Fibroblast of villous mesenchyme (primary cell): ENCODE results near the gene GPRC5B. TPM values are rescaled to one million over a fixed set of nuclear protein-coding genes. Genes with fewer than 3 reads are reported as not detected.

Experiments
- DNase-seq: peaks from one replicate; pipeline ENCODE4 v3.0.0-alpha.2; 2010; ENCODE audit warnings: low read depth
- H3K4me3 ChIP-seq: 2 replicates; pipeline ENCODE4 v1.5.1; 2011; ENCODE audit warnings: low read depth, mild to moderate bottlenecking, low read length
- total RNA-seq: library from RNA; depleted of rRNA; stranded (reverse); fragments of >200 nt; gene quantifications from 2 replicates; pipeline ENCODE4 v1.2.3, GENCODE V29; 2012
- TF ChIP-seq, protein P1 (sequence below): IDR thresholded peaks from 2 replicates; pipeline ENCODE4 v1.5.1; 2012; ENCODE audit warnings: low read depth, mild to moderate bottlenecking, low read length; ENCODE audit not compliant: insufficient read depth

Gene GPRC5B
- total RNA-seq, 1 donor = 21.6 TPM

DNA sequence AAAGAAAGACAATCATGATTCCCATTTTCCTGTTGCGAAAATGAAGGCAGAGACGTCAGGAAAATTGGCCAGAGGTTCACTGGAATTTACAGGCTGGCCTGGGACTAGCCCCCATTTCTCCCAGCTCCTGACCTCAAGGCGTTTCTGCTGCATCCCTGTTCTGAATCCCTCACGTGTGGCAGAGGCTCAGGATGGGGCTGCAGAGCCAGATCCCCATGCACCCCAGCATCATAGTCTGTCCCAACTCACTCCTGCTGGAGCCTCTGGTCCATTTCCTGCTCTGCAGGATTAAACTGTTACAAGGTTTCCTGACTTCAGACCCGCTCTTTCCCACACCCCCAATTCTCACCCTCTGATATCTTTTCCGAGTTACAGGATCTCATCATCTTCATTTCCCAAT, 2.9 kb downstream of the GPRC5B start:
- no peak for DNase-seq
- no peak overlapping the region for H3K4me3 ChIP-seq

DNA sequence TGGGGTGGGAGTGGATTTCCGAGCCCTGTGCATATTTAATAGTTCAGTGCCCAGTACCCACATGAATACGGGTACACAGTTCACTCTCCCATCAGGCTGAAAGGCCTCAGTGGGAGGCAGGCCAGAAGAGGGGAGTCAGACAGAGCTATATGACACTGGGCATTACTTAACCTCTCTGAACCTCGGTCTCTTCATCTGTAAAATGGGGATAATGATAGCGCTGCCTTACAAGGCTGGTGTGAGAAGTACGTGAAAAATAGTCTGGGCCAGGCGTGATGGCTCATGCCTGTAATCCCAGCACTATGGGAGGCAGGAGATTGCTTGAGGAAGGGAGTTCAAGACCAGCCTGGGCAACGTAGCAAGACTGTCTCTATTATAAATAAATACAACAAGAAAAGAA, 3.6 kb downstream of the GPRC5B start:
- TF ChIP-seq, protein P1, sequence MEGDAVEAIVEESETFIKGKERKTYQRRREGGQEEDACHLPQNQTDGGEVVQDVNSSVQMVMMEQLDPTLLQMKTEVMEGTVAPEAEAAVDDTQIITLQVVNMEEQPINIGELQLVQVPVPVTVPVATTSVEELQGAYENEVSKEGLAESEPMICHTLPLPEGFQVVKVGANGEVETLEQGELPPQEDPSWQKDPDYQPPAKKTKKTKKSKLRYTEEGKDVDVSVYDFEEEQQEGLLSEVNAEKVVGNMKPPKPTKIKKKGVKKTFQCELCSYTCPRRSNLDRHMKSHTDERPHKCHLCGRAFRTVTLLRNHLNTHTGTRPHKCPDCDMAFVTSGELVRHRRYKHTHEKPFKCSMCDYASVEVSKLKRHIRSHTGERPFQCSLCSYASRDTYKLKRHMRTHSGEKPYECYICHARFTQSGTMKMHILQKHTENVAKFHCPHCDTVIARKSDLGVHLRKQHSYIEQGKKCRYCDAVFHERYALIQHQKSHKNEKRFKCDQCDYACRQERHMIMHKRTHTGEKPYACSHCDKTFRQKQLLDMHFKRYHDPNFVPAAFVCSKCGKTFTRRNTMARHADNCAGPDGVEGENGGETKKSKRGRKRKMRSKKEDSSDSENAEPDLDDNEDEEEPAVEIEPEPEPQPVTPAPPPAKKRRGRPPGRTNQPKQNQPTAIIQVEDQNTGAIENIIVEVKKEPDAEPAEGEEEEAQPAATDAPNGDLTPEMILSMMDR = no peak
- no peak for DNase-seq
- no peak overlapping the region for H3K4me3 ChIP-seq

More for the DNA sequence above, 2.9 kb downstream of the GPRC5B start:
- TF ChIP-seq, protein P1 = no peak

DNA sequence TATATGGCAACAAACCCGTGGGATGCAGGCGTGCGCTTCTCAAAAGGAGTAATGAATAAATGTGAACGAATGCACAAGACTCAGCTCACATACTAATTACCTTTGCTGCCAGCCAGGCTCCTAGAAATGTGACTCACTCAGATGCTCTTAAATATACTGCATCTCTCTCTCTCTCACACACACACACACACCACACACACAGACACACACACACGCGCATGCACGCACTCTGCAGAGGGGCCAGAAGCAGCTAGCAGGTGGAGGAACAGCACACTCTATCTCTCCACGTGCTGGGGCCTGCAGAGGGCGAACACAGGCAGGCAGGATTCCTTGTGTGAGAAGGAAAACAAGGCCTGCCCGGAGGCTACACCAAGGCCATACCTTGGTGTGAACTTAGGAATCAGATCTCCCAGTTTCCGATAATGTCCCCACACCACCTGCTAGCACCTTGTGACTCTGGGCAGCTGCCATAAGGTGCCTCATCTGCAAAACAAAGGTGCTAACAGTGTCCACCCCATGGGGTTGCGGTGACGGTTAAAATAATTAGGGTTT, 5.3 kb downstream of the GPRC5B start:
- DNase-seq = no peak
- no peak overlapping the region for H3K4me3 ChIP-seq
- TF ChIP-seq, protein P1 = no peak

DNA sequence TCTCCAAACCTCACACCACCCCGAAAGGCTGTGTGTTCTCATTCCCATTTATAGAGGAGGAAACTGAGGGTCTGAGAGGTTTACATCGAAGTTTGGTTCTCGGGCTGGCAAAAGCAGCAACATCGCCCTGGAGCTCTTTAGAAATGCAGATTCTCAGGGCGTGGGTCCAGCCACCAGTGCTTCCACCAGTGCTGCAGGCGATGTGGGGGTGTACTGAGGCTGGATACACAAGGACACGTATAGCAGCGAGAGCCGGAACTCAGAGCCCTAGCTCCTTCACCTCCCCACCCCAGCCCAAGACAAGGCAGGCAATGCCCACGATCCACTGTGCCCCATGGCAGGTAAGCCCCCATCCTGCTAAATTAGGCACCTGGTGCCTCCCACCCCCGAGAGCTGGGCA, 5.9 kb downstream of the GPRC5B start:
- DNase-seq = no peak
- TF ChIP-seq, protein P1 = no peak
- H3K4me3 ChIP-seq = no peak overlapping the region

DNA sequence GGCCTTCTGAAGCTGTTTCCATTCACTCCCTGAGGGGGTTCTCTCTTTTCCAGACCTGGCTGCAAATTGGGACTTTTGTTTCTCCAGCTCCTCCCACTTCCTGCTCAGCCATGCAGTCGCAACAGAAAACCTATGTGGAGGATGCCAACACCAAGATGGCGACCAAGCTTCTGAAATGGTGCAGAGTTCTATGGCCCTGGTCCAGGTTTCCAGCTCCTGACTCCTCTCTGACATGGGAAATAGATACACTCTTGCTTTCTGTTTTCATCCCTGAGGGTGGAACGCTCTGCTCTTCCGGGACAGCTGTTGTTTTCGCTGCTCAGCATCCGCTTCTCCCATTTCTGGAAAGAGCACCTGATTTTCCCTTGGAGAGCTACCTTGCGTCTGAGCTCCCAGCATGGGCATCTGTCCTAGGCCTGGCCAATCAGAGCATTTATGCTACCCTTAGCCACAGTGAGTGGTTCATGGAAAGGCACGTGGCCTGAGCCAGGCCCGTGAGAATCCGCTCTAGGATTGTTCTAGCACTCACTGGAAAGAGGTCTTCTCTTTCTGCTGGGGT, 8.1 kb downstream of the GPRC5B start:
- DNase-seq = no peak

DNA sequence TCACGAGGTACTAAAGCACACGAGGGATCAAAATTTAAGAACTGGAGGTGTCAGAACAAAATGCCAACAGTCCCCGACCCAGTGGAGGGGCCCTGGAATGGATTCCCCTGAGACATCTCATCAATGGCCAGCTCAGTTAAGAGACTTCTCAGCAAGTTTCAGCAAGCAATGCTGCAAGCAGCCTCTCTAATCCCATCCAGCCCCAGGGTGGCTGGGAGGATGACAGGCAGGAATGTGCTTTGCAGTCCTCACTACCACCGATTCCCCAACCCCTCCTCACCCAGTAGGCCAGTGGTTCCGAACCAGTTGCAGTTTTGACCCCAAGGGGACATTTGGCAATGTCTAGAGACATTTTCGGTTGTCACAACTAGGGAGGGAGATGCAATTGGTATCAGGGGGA, 8.7 kb downstream of the GPRC5B start:
- TF ChIP-seq, protein P1 = no peak
- H3K4me3 ChIP-seq = no peak overlapping the region
- DNase-seq = no peak

More for the DNA sequence above, 8.1 kb downstream of the GPRC5B start:
- TF ChIP-seq, protein P1 = no peak
- no peak overlapping the region for H3K4me3 ChIP-seq

DNA sequence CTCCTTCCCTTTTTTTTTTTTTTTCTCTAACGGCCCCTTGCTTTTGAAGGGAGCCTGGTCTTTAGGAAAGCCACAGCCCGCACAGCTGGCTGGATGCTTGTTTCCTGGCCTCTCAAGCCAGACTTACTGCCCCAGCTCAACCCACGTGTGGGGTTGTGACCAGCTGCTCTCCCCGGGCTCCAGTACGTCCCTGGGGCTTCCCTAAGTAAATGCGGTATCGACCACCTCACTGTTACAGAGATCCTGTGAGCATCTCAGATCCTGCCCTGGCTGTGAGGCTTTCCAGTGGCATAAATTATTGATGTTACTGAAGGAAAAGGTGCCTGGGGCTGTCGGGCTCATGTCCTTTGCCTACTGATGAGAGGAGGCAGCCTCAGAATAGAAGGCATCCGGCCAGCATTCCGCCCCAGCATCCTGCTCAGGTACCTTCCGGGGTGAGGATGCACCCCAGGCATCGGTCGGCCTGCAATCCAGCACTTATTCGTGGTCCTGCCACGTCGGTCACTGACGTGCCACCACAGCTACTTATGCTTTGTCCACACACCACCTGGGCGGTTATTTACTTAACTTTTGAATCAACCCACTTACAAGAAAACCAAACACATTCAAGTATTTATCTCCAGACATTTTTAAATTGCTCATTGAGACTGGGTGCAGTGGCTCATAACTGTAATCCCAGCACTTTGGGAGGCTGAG, 9.6 kb downstream of the GPRC5B start:
- no peak for DNase-seq
- TF ChIP-seq, protein P1 = no peak

More for the DNA sequence above, 9.6 kb downstream of the GPRC5B start:
- no peak overlapping the region for H3K4me3 ChIP-seq
